Duodenal mucosa (tissue), 2 donors: Measurements from ENCODE around the gene ZRANB2.

Experiments
- H3K27ac ChIP-seq: one replicate; pipeline ENCODE4 v1.7.0; 2013; ENCODE audit warnings: low read depth, low read length
- H3K27me3 ChIP-seq, 2 donors: one replicate each; pipeline ENCODE4 v1.7.0; 2013; ENCODE audit warnings: low read length in 2 of 2, control low read depth in 1 of 2; ENCODE audit not compliant: insufficient read depth in 2 of 2, control insufficient read depth in 1 of 2
- H3K36me3 ChIP-seq, 2 donors: one replicate each; pipeline ENCODE4 v1.7.0; 2013; ENCODE audit warnings: low read length in 2 of 2, control low read depth in 1 of 2; ENCODE audit not compliant: insufficient read depth in 2 of 2, control insufficient read depth in 1 of 2
- H3K4me1 ChIP-seq, 2 donors: one replicate each; pipeline ENCODE4 v1.7.0; 2013; ENCODE audit warnings: low read length in 2 of 2, control low read depth in 1 of 2; ENCODE audit not compliant: insufficient read depth in 2 of 2, control insufficient read depth in 1 of 2
- H3K4me3 ChIP-seq, 2 donors: one replicate each; pipeline ENCODE4 v1.7.0; 2013; ENCODE audit warnings: low read length in 2 of 2, low read depth in 1 of 2
- H3K9ac ChIP-seq, 2 donors: one replicate each; pipeline ENCODE4 v1.7.0; 2013; ENCODE audit warnings: low read length in 2 of 2, low read depth in 1 of 2
- H3K9me3 ChIP-seq, 2 donors: one replicate each; pipeline ENCODE4 v1.7.0; 2013; ENCODE audit warnings: low read length in 2 of 2, control low read depth in 1 of 2; ENCODE audit not compliant: control insufficient read depth in 1 of 2

Gene ZRANB2

DNA sequence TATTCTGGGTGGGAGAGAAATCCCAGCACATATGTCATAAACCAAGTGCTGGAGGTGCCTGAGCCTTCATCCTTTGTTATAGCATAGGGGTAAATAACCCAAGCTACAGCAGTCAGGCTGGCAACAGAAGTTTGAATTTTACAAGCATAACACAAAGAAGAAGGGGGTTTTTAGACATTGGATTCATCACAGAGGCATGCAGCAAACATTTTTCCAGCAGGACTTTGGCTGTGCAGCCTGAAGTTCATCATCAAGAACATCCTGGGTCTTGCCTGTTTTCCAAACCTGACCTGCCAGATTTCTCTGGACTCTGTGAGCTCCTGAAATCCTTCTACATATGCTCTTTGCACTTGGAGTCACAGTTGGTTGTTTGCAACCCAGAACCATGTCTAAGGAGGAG, 49.4 kb downstream of the ZRANB2 start:
- H3K4me1 ChIP-seq: no peaks in the 10 kb centered on the region
- no peak overlapping the region for H3K4me3 ChIP-seq
- no peaks in the 10 kb centered on the region for H3K27me3 ChIP-seq
- no peak overlapping the region for H3K9ac ChIP-seq
- H3K9me3 ChIP-seq: no peaks in the 10 kb centered on the region
- no peak overlapping the region for H3K27ac ChIP-seq
- H3K36me3 ChIP-seq: no peaks in the 10 kb centered on the region

DNA sequence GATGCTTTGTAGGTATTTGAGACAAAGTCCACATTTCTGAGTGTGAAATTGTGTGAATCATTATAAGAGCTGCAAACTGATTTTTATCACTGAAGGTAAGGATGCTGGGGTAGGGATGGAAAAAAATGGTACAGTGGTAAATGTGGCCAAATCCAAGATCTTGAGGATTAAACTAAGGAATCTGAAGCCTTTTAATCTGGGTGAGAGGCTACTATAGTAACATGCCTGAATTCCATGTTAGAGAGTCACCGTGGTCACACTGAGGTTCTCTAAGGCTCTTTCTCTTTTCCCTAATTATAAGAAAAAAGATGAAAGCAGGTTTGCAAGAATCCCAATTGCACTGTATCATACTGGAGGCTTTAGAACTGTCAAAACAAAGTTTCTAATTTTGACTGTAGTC, 50.8 kb downstream of the ZRANB2 start:
- Histone ChIP-seq H3K4me1 (no peaks in the 10 kb centered on the region), H3K4me3 (no peak overlapping the region), H3K36me3 (no peaks in the 10 kb centered on the region), H3K27me3 (no peaks in the 10 kb centered on the region), H3K27ac (no peak overlapping the region), H3K9ac (no peak overlapping the region), H3K9me3 (no peaks in the 10 kb centered on the region)

DNA sequence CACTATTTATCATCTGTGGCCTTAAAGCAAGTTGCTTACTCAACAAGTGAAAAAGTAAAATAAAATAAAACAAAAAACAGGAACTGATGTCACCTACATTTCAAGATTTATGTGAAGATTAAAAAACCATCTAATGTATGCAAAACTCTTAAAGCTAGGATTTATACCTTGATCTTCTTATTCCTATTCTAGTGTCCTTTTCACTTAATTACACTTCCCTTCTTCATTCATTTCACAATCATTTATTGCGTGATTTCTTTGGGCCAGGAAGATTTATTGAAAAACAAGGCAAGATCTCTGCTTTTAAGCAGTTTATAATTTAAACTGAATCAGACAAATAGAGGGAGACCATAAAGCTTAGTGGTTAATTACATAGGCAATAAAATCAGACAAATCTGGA, 51.9 kb downstream of the ZRANB2 start:
- Histone ChIP-seq H3K4me1 (no peaks in the 10 kb centered on the region), H3K4me3 (no peak overlapping the region), H3K27ac (no peak overlapping the region), H3K9ac (no peak overlapping the region), H3K9me3 (no peaks in the 10 kb centered on the region), H3K27me3 (no peaks in the 10 kb centered on the region), H3K36me3 (no peaks in the 10 kb centered on the region)

DNA sequence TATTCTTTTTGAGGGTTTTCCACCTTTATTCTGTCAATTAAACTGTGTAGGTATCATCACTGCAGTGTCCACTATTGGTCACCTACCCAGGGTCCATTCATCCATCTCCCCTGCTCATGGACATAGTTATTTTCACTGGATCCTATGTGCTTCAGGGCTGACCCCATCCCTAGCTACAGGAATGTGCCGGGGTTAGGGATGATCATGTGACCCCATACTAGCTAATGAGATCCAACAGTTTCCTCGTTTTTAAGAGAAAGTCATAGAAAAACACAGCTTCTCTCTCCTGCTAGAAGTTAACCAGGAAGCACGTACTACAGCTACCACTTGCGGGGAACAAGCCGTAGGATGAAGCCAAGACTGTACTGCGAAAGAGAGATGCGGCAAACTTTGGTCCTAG, 52.8 kb downstream of the ZRANB2 start:
- Histone ChIP-seq H3K36me3 (no peaks in the 10 kb centered on the region), H3K9me3 (no peaks in the 10 kb centered on the region), H3K9ac (no peak overlapping the region), H3K27ac (no peak overlapping the region), H3K4me1 (no peaks in the 10 kb centered on the region), H3K4me3 (no peak overlapping the region), H3K27me3 (no peaks in the 10 kb centered on the region)

DNA sequence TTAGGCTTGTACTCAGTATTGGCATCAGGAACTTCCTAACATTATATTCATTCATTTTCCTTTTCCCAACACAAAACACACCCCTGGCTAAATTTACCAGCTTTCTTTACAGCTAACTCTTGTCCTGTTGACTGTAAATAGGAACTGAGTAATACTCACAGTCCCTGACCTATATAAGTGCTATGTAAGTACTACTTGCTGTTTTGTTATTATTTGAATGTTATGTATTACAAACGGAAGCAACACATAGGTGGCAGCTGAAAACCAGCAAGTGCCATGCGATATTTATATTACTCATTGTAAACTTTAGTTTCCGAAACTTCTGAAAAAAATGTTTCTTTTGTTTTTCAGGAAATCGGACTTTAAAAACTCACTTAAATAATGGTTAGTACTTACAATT, 54.7 kb downstream of the ZRANB2 start:
- Histone ChIP-seq H3K27ac (no peak overlapping the region), H3K4me3 (no peak overlapping the region), H3K4me1 (no peaks in the 10 kb centered on the region), H3K36me3 (no peaks in the 10 kb centered on the region), H3K27me3 (no peaks in the 10 kb centered on the region), H3K9ac (no peak overlapping the region), H3K9me3 (no peaks in the 10 kb centered on the region)

DNA sequence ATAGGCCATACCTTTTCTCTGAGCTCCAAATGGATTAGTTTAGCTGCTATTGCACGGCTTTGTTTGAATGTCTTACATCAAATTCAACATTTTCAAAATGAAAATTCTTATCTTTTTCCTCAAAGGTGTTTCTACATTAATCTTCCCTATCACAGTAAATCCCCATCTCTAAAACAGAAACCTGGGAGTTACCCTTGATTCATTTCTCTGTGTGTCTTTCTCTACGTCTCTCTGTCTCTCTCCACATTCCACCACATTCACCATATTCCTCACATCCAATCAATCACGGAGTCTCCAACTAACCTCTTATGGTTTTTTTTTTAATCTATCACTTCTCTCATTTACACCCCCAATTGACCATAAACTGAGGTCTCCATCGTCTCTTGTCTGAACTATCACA, 57.3 kb downstream of the ZRANB2 start:
- Histone ChIP-seq H3K4me1 (no peaks in the 10 kb centered on the region), H3K4me3 (no peak overlapping the region), H3K9ac (no peak overlapping the region), H3K27me3 (no peaks in the 10 kb centered on the region), H3K36me3 (no peaks in the 10 kb centered on the region), H3K9me3 (no peaks in the 10 kb centered on the region), H3K27ac (no peak overlapping the region)

DNA sequence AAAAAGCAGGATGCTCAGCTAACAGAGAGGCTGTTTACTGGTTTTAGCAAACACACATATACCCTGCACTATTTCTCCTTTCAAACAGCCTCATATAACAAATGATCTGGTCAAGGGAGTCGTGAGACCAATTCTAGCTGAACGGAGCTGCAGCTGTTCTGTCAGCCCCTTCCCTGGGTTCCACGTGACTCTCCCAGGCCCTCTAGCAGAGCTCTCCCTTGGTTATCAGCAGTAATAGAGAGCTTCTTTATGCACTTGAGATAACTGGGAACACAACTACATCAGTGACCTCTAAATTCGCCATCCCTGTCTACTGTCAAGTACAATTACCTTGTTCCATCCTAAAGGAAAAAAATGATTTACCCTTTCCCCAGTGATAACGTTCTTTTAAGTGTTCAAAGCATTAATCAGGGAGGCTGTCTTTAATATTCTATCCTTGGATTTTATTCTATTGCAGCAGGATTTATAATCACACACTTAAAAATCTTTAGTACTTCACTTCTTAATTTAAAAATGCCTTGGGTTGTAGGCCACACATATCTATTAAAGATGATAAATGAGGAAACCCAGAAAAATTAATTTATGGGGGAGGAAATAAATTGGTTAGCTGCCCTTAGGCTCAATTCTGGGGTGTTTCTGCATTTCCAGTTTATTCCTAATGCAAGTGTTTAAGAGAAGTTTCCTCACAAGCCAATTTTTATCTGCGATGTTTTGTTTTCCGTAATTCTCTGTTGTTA, 61.4 kb downstream of the ZRANB2 start:
- Histone ChIP-seq H3K9ac (no peak overlapping the region), H3K27ac (no peak overlapping the region), H3K4me1 (no peaks in the 10 kb centered on the region), H3K9me3 (no peaks in the 10 kb centered on the region), H3K27me3 (no peaks in the 10 kb centered on the region), H3K36me3 (no peaks in the 10 kb centered on the region), H3K4me3 (no peak overlapping the region)

DNA sequence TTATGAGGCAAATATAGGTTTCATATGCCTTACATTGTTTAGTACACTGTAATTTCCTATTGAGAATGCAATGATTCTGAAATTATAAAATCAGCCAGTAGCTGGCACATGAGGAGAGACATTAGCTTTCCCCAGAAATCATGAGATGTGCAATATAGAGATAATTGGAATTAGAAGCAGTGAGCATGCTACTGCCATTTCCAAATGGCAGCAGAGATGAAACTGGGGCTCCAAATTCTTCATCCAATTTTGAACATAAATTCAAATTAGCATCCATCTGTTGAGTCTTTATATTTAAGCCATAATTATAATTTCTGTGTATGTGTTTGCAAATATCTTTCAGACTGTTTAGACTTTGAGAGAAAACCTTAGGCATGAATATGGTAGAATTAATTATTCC, 62.0 kb downstream of the ZRANB2 start:
- Histone ChIP-seq H3K27ac (no peak overlapping the region), H3K9ac (no peak overlapping the region), H3K4me1 (no peaks in the 10 kb centered on the region), H3K4me3 (no peak overlapping the region), H3K36me3 (no peaks in the 10 kb centered on the region), H3K27me3 (no peaks in the 10 kb centered on the region), H3K9me3 (no peaks in the 10 kb centered on the region)

DNA sequence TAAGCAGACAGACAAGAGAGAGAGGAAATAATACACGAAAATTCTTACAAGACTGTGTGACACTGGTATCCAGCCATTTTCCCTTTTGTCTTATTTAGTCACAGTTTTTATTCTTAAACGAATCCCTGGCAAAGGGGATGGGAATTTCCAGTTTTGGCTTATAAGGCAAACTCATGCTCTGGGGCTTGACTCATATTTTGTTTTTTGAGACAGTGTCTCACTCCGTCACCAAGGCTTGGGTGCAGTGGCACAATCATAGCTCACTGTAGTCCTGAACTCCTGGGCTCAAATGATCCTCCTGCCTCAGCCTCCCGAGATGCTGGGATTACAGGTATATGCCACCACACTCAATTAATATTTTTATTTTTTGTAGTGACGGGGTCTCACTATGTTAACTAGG, 65.1 kb downstream of the ZRANB2 start:
- H3K27me3 ChIP-seq: no peaks in the 10 kb centered on the region
- no peaks in the 10 kb centered on the region for H3K4me1 ChIP-seq
- no peaks in the 10 kb centered on the region for H3K9me3 ChIP-seq
- no peaks in the 10 kb centered on the region for H3K36me3 ChIP-seq
- H3K9ac ChIP-seq: no peak overlapping the region
- H3K4me3 ChIP-seq: no peak overlapping the region
- no peak overlapping the region for H3K27ac ChIP-seq

DNA sequence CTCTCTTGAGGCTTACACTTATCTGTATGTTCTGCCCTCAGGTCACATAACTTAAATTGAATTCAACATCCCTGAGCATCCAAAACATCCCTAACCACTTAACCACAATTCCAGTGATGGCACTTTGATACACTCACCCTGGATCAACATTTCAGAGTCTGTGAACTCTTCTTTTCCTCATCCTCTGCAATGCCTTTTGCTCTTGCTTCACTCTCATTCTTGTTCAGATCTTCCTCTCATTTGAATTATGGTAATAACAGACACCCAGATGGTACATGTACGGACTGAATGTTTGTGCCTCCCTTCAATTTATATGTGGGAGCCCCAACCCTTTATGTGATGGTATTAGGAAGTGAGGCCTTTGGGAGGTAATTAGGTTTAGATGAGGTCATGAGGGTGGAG, 66.7 kb downstream of the ZRANB2 start:
- H3K27ac ChIP-seq: no peak overlapping the region
- no peak overlapping the region for H3K9ac ChIP-seq
- H3K9me3 ChIP-seq: no peaks in the 10 kb centered on the region
- H3K36me3 ChIP-seq: no peaks in the 10 kb centered on the region
- H3K4me3 ChIP-seq: no peak overlapping the region
- no peaks in the 10 kb centered on the region for H3K4me1 ChIP-seq
- no peaks in the 10 kb centered on the region for H3K27me3 ChIP-seq
